GM12874 (cell line): ENCODE measurements around the gene HEPN1.

ENCODE experiments used
- CTCF ChIP-seq: IDR thresholded peaks from 2 replicates; pipeline ENCODE4 v1.5.1; 2011; ENCODE audit warnings: low read depth, mild to moderate bottlenecking, control low read depth, low read length, moderate library complexity; ENCODE audit not compliant: insufficient read depth

The HEPN1 gene

GRCh38 chr11:124945826-124946225, 26.8 kb downstream of the HEPN1 start:
- no peak for TF ChIP-seq CTCF

GRCh38 chr11:124946735-124947141, 27.7 kb downstream of the HEPN1 start:
- TF ChIP-seq CTCF = no peak

- no peak for TF ChIP-seq CTCF
Measured at GRCh38 chr11:124950601-124951330, 31.7 kb downstream of the HEPN1 start.

GRCh38 chr11:124951341-124951740, 32.3 kb downstream of the HEPN1 start:
- no peak for TF ChIP-seq CTCF

GRCh38 chr11:124953753-124954589, 34.9 kb downstream of the HEPN1 start, which contains the start of gene CCDC15:
Gene CCDC15, plus strand, starts transcription at chr11:124954202. Its CDS starts 531 bp downstream, at chr11:124954733.
- no peak for TF ChIP-seq CTCF

- TF ChIP-seq CTCF = no peak
Measured at GRCh38 chr11:124954590-124954955, 35.5 kb downstream of the HEPN1 start.

GRCh38 chr11:124955035-124955434, 36.0 kb downstream of the HEPN1 start:
- TF ChIP-seq CTCF = no peak
